ENCODE data around the gene SLC38A8. TPM values are rescaled to one million over a fixed set of nuclear protein-coding genes. Genes with fewer than 3 reads are reported as not detected.

Gene SLC38A8
- total RNA-seq, 1 experiment from 2014 or later: not detected

DNA sequence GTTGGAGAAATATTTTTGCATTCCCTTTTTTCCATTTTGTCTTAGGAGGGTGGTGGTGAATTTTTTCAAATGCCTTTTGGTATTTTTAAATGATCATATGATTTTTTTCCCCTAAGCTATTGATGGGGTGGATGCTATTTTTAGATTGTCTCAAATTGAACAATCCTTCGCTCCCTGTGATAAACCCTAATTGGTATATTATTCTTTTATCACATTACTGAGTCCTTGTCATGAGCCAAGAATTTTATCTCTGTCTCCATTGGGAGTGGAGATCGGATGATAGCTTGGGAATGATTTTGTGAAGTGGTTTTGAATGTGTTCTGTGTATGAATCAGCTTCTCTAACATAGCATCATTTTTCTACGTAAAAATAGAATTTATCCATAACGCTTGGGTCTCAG, 59.1 kb downstream of the SLC38A8 start:
- H3K9me3 ChIP-seq (ENCODE audit: control insufficient read depth, insufficient read depth, low read depth, low read length): no peaks in the 10 kb centered on the region
- intact Hi-C loops (cut with micrococcal nuclease; ENCODE audit: unreplicated experiment): no loop called here
- ChIA-PET CTCF (no interaction called here), POLR2A (no interaction called here)
- BruUV-seq (replicated peaks): no TSS peak
- H3K4me1 ChIP-seq (ENCODE audit: control insufficient read depth, insufficient read depth, low read length): no peaks in the 10 kb centered on the region
- H3K27ac ChIP-seq (ENCODE audit: low read length): no peak overlapping the region
- no peak for ATAC-seq
- TF ChIP-seq, protein P1, sequence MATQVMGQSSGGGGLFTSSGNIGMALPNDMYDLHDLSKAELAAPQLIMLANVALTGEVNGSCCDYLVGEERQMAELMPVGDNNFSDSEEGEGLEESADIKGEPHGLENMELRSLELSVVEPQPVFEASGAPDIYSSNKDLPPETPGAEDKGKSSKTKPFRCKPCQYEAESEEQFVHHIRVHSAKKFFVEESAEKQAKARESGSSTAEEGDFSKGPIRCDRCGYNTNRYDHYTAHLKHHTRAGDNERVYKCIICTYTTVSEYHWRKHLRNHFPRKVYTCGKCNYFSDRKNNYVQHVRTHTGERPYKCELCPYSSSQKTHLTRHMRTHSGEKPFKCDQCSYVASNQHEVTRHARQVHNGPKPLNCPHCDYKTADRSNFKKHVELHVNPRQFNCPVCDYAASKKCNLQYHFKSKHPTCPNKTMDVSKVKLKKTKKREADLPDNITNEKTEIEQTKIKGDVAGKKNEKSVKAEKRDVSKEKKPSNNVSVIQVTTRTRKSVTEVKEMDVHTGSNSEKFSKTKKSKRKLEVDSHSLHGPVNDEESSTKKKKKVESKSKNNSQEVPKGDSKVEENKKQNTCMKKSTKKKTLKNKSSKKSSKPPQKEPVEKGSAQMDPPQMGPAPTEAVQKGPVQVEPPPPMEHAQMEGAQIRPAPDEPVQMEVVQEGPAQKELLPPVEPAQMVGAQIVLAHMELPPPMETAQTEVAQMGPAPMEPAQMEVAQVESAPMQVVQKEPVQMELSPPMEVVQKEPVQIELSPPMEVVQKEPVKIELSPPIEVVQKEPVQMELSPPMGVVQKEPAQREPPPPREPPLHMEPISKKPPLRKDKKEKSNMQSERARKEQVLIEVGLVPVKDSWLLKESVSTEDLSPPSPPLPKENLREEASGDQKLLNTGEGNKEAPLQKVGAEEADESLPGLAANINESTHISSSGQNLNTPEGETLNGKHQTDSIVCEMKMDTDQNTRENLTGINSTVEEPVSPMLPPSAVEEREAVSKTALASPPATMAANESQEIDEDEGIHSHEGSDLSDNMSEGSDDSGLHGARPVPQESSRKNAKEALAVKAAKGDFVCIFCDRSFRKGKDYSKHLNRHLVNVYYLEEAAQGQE (IDR thresholded peaks at IDR 0.05; ENCODE audit: insufficient read depth in 1 of 2, low read depth in 2 of 2, low read length in 1 of 2): no peak
- no peak for TF ChIP-seq SIN3A (IDR thresholded peaks at IDR 0.05; ENCODE audit: borderline replicate concordance, insufficient read depth, low read depth, low read length)
- no peak for DNase-seq (ENCODE audit: low read depth, low spot score)
- H3K4me3 ChIP-seq (ENCODE audit: low read depth in 2 of 2, low read length in 2 of 2): no peak overlapping the region
- H3K27me3 ChIP-seq (ENCODE audit: control insufficient read depth, insufficient read depth, low read length): 0 out of 2 replicates have a peak, but pooled peaks cover 3% of the 10 kb centered on the region
- in situ Hi-C loops (cut with HindIII; ENCODE audit: low pct_unique_long_range_greater_than_20kb, low sequenced_read_pairs): no loop called here
- no peaks in the 10 kb centered on the region for H3K36me3 ChIP-seq (ENCODE audit: control insufficient read depth, insufficient read depth, low read length)

DNA sequence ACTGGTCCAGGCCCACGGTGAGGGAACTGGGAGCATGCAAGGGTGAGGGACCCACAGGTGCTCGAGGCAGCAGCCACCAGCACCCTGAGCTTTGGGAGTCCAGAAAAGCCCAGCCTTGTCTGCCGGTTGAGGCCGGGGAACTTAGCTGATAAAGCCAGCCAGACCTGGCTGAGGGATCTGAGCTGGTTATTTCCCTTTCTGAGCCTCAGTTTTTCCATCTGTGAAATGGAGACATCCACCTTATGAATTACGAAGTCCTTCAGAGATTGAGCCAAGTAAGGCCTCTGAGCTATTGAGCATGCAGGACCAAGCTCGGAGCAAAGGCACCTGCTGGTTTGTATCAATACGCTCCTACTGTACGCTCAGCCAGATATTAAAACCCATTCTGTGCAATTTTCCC, 60.8 kb downstream of the SLC38A8 start:
- Histone ChIP-seq H3K4me1 (ENCODE audit: control insufficient read depth, insufficient read depth, low read length) (no peaks in the 10 kb centered on the region), H3K27me3 (ENCODE audit: control insufficient read depth, insufficient read depth, low read length) (no peaks in the 10 kb centered on the region), H3K9me3 (ENCODE audit: control insufficient read depth, insufficient read depth, low read depth, low read length) (no peaks in the 10 kb centered on the region), H3K36me3 (ENCODE audit: control insufficient read depth, insufficient read depth, low read length) (no peaks in the 10 kb centered on the region), H3K27ac (ENCODE audit: low read length) (no peak overlapping the region), H3K4me3 (ENCODE audit: low read depth in 2 of 2, low read length in 2 of 2) (no peak overlapping the region)
- in situ Hi-C loops (cut with HindIII; ENCODE audit: low pct_unique_long_range_greater_than_20kb, low sequenced_read_pairs): no loop called here
- no peak for ATAC-seq
- POLR2A ChIA-PET: no interaction called here
- no peak for TF ChIP-seq SIN3A (IDR thresholded peaks at IDR 0.05; ENCODE audit: borderline replicate concordance, insufficient read depth, low read depth, low read length)
- TF ChIP-seq TCF7L2 (IDR thresholded peaks at IDR 0.05; ENCODE audit: low read depth, low read length): no peak
- TF ChIP-seq, protein P1 (IDR thresholded peaks at IDR 0.05; ENCODE audit: insufficient read depth in 1 of 2, low read depth in 2 of 2, low read length in 1 of 2): no peak
- TF ChIP-seq POLR2AphosphoS5 (IDR thresholded peaks at IDR 0.05; ENCODE audit: low read depth, low read length): no peak
- TF ChIP-seq, protein P2, sequence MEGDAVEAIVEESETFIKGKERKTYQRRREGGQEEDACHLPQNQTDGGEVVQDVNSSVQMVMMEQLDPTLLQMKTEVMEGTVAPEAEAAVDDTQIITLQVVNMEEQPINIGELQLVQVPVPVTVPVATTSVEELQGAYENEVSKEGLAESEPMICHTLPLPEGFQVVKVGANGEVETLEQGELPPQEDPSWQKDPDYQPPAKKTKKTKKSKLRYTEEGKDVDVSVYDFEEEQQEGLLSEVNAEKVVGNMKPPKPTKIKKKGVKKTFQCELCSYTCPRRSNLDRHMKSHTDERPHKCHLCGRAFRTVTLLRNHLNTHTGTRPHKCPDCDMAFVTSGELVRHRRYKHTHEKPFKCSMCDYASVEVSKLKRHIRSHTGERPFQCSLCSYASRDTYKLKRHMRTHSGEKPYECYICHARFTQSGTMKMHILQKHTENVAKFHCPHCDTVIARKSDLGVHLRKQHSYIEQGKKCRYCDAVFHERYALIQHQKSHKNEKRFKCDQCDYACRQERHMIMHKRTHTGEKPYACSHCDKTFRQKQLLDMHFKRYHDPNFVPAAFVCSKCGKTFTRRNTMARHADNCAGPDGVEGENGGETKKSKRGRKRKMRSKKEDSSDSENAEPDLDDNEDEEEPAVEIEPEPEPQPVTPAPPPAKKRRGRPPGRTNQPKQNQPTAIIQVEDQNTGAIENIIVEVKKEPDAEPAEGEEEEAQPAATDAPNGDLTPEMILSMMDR (IDR thresholded peaks at IDR 0.05): no peak
- CTCF ChIA-PET: no interaction called here
- no TSS peak for BruUV-seq (replicated peaks)
- DNase-seq (ENCODE audit: low read depth, low spot score): no peak
- intact Hi-C loops (cut with micrococcal nuclease; ENCODE audit: unreplicated experiment): no loop called here

Measured in Panc1 (cell line).